ENCODE results near the gene SEMA5A. TPM values are rescaled to one million over a fixed set of nuclear protein-coding genes. Genes with fewer than 3 reads are reported as not detected.

SEMA5A gene
- total and polyA plus RNA-seq, 2 donors = 1.2 to 2.5 TPM

DNA sequence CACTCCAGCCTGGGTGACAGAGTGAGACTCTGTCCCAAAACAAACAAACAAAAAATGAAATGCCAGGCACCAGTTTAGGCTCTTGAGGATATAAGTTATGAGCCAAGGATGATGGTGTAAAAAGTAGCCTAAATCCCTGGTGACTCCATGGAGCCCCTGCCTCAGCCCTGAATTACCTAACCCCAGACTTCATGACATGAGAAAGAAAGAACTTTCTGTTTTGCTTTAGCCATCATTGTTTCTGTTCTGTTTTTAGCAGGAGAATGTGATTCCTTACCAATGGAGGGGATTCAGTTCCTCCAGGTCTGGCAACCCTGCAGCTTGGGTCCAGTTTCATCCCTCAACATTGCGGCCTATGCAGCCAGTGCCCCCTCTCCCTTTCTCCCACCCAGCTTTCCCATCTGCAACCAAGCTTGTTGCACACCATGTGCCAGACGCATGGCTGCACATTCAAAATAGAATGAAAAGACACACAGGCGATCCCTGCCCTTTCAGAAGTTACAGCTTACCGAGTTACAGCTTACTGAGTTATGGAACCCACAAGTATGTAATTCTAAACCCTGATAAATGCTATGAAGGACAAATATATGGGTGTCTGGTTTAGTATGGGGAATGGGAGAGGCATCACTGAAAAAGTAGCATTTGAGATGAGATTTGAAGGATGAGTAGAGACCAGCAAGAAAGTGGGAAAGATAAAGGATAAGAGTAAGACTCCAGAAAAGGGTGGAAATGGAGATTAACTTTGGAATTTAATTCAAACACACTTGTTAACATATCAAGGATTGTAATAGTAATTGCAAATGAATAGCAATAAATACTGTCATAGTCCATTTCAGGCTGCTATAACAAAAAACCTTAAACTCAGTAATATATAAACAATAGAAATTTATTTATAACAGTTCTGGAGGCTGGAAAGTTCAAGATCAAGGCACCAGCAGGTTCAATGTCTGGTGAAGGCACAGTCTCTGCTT is 6.0 kb upstream of the SEMA5A start:
- H3K4me3 ChIP-seq (ENCODE audit: low read length in 2 of 2) = no peak overlapping the region
- WGBS = 92% methylated on average over 4 of the region's 4 CpGs
- DNase-seq (ENCODE audit: low read depth in 6 of 9, low spot score in 9 of 9) = no peak
- no peaks in the 10 kb centered on the region for H3K4me1 ChIP-seq (ENCODE audit: control insufficient read depth in 2 of 2, insufficient read depth in 2 of 2, low read length in 2 of 2)
- no peak overlapping the region for H3K27ac ChIP-seq (ENCODE audit: low read depth in 1 of 2, low read length in 1 of 2)
- H3K27me3 ChIP-seq (ENCODE audit: control insufficient read depth in 2 of 2, insufficient read depth in 1 of 2, low read length in 1 of 2) = peaks cover 3 to 10% of the 10 kb centered on the region in 2 donors
- peaks cover 0 to 1% of the 10 kb centered on the region in 2 donors for H3K9me3 ChIP-seq (ENCODE audit: control insufficient read depth in 2 of 2, insufficient read depth in 1 of 2, low read length in 1 of 2)
- no peaks in the 10 kb centered on the region for H3K36me3 ChIP-seq (ENCODE audit: control insufficient read depth in 2 of 2, insufficient read depth in 2 of 2, low read length in 1 of 2)

DNA sequence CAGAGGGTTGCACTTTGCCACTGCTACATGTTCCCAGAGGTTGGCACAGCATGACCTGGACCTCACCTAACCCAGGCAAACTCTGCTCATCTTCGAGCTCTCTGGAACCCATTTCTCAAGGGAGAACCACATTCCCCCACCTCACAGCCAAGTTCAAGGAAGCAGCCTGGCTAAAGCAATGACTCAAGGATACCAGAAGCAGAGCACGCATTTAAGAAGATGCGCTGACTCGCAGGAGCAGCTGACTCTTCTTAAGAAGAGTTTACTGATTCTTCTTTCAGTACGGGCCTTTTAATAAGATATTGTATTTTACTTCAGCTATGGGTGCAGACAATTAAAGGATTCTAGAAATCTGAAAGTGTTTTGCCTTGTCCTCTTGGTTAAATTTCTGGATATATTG is 4.1 kb upstream of the SEMA5A start:
- Histone ChIP-seq H3K4me3 (ENCODE audit: low read length in 2 of 2) (no peak overlapping the region), H3K27ac (ENCODE audit: low read depth in 1 of 2, low read length in 1 of 2) (no peak overlapping the region), H3K4me1 (ENCODE audit: control insufficient read depth in 2 of 2, insufficient read depth in 2 of 2, low read length in 2 of 2) (peaks cover 0 to 5% of the 10 kb centered on the region in 2 donors), H3K27me3 (ENCODE audit: control insufficient read depth in 2 of 2, insufficient read depth in 1 of 2, low read length in 1 of 2) (peaks cover 22 to 26% of the 10 kb centered on the region in 2 donors), H3K36me3 (ENCODE audit: control insufficient read depth in 2 of 2, insufficient read depth in 2 of 2, low read length in 1 of 2) (no peaks in the 10 kb centered on the region), H3K9me3 (ENCODE audit: control insufficient read depth in 2 of 2, insufficient read depth in 1 of 2, low read length in 1 of 2) (peaks cover 0 to 1% of the 10 kb centered on the region in 2 donors)
- WGBS = 95% methylated on average over 5 of the region's 5 CpGs
- DNase-seq (ENCODE audit: low read depth in 6 of 9, low spot score in 9 of 9) = no peak

- H3K4me3 ChIP-seq (ENCODE audit: low read length in 2 of 2) = no peak overlapping the region
- no peaks in the 10 kb centered on the region for H3K36me3 ChIP-seq (ENCODE audit: control insufficient read depth in 2 of 2, insufficient read depth in 2 of 2, low read length in 1 of 2)
- no peak for DNase-seq (ENCODE audit: low read depth in 6 of 9, low spot score in 9 of 9)
- H3K27ac ChIP-seq (ENCODE audit: low read depth in 1 of 2, low read length in 1 of 2) = no peak overlapping the region
- peaks cover 30 to 38% of the 10 kb centered on the region in 2 donors for H3K27me3 ChIP-seq (ENCODE audit: control insufficient read depth in 2 of 2, insufficient read depth in 1 of 2, low read length in 1 of 2)
- peaks cover 0 to 1% of the 10 kb centered on the region in 2 donors for H3K9me3 ChIP-seq (ENCODE audit: control insufficient read depth in 2 of 2, insufficient read depth in 1 of 2, low read length in 1 of 2)
- H3K4me1 ChIP-seq (ENCODE audit: control insufficient read depth in 2 of 2, insufficient read depth in 2 of 2, low read length in 2 of 2) = peaks cover 0 to 5% of the 10 kb centered on the region in 2 donors
- WGBS = 72% methylated on average over 18 of the region's 18 CpGs
Measured at GRCh38 chr5:9547122-9547947, 1.5 kb upstream of the SEMA5A start.

GRCh38 chr5:9545136-9545991 is 511 bp downstream of the SEMA5A start:
- no peak overlapping the region for H3K27ac ChIP-seq (ENCODE audit: low read depth in 1 of 2, low read length in 1 of 2)
- no peak for DNase-seq (ENCODE audit: low read depth in 6 of 9, low spot score in 9 of 9)
- H3K4me3 ChIP-seq (ENCODE audit: low read length in 2 of 2) = peak overlapping the region; percentile 35 to 44
- peaks cover 0 to 5% of the 10 kb centered on the region in 2 donors for H3K4me1 ChIP-seq (ENCODE audit: control insufficient read depth in 2 of 2, insufficient read depth in 2 of 2, low read length in 2 of 2)
- WGBS = 3% methylated on average over 82 of the region's 82 CpGs
- no peaks in the 10 kb centered on the region for H3K36me3 ChIP-seq (ENCODE audit: control insufficient read depth in 2 of 2, insufficient read depth in 2 of 2, low read length in 1 of 2)
- peaks cover 30 to 38% of the 10 kb centered on the region in 2 donors for H3K27me3 ChIP-seq (ENCODE audit: control insufficient read depth in 2 of 2, insufficient read depth in 1 of 2, low read length in 1 of 2)
- peaks cover 0 to 1% of the 10 kb centered on the region in 2 donors for H3K9me3 ChIP-seq (ENCODE audit: control insufficient read depth in 2 of 2, insufficient read depth in 1 of 2, low read length in 1 of 2)

- H3K4me1 ChIP-seq (ENCODE audit: control insufficient read depth in 2 of 2, insufficient read depth in 2 of 2, low read length in 2 of 2) = peaks cover 0 to 5% of the 10 kb centered on the region in 2 donors
- peaks cover 30 to 38% of the 10 kb centered on the region in 2 donors for H3K27me3 ChIP-seq (ENCODE audit: control insufficient read depth in 2 of 2, insufficient read depth in 1 of 2, low read length in 1 of 2)
- DNase-seq (ENCODE audit: low read depth in 6 of 9, low spot score in 9 of 9) = peak in 6 of 9 donors; percentile 7 to 35 (median 26)
- 3% methylated on average over 45 of the region's 45 CpGs for WGBS
- no peaks in the 10 kb centered on the region for H3K36me3 ChIP-seq (ENCODE audit: control insufficient read depth in 2 of 2, insufficient read depth in 2 of 2, low read length in 1 of 2)
- H3K9me3 ChIP-seq (ENCODE audit: control insufficient read depth in 2 of 2, insufficient read depth in 1 of 2, low read length in 1 of 2) = peaks cover 0 to 1% of the 10 kb centered on the region in 2 donors
- H3K4me3 ChIP-seq (ENCODE audit: low read length in 2 of 2) = peak overlapping the region; percentile 35 to 44
- peak overlapping the region in 1 of 2 donors; percentile 15 for H3K27ac ChIP-seq (ENCODE audit: low read depth in 1 of 2, low read length in 1 of 2)
Measured at GRCh38 chr5:9544502-9545135, 1.3 kb downstream of the SEMA5A start.

- peaks cover 0 to 5% of the 10 kb centered on the region in 2 donors for H3K4me1 ChIP-seq (ENCODE audit: control insufficient read depth in 2 of 2, insufficient read depth in 2 of 2, low read length in 2 of 2)
- H3K9me3 ChIP-seq (ENCODE audit: control insufficient read depth in 2 of 2, insufficient read depth in 1 of 2, low read length in 1 of 2) = peaks cover 0 to 1% of the 10 kb centered on the region in 2 donors
- H3K4me3 ChIP-seq (ENCODE audit: low read length in 2 of 2) = peak overlapping the region in 1 of 2 donors; percentile 35
- peaks cover 30 to 38% of the 10 kb centered on the region in 2 donors for H3K27me3 ChIP-seq (ENCODE audit: control insufficient read depth in 2 of 2, insufficient read depth in 1 of 2, low read length in 1 of 2)
- 40% methylated on average over 6 of the region's 6 CpGs for WGBS
- no peak for DNase-seq (ENCODE audit: low read depth in 6 of 9, low spot score in 9 of 9)
- H3K27ac ChIP-seq (ENCODE audit: low read depth in 1 of 2, low read length in 1 of 2) = no peak overlapping the region
- no peaks in the 10 kb centered on the region for H3K36me3 ChIP-seq (ENCODE audit: control insufficient read depth in 2 of 2, insufficient read depth in 2 of 2, low read length in 1 of 2)
Measured at GRCh38 chr5:9544056-9544455, 1.8 kb downstream of the SEMA5A start.

DNA sequence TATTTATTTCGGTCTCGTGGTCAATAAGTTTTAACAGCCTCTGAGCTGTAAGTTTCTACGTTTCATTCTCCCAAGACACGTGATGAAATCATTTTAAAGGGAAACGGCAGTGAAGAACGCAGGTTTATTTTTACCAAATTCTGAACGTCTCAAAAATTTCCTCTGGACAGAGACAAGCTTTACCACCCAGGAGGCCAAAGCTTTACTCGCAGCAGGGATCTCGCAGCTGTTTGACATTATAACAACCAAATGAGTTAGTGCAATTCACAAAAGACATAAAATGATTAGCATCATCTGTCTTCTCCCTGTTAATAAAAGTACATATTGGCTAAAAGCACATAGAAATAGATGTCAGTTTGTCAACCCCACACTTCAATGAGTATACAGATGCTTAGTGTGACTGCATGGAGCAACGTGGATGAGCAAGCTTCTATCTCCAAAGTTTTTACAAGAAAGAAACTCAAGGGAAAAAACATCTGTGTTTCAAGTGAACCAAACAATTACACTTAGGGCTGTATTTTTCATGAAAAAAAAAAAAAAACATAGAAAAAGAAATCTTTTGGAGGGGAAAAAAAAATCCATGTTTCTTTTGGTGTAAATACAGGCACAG is 2.5 kb downstream of the SEMA5A start:
- Histone ChIP-seq H3K27me3 (ENCODE audit: control insufficient read depth in 2 of 2, insufficient read depth in 1 of 2, low read length in 1 of 2) (peaks cover 30 to 38% of the 10 kb centered on the region in 2 donors), H3K36me3 (ENCODE audit: control insufficient read depth in 2 of 2, insufficient read depth in 2 of 2, low read length in 1 of 2) (no peaks in the 10 kb centered on the region), H3K27ac (ENCODE audit: low read depth in 1 of 2, low read length in 1 of 2) (no peak overlapping the region), H3K4me3 (ENCODE audit: low read length in 2 of 2) (no peak overlapping the region), H3K4me1 (ENCODE audit: control insufficient read depth in 2 of 2, insufficient read depth in 2 of 2, low read length in 2 of 2) (peaks cover 0 to 5% of the 10 kb centered on the region in 2 donors), H3K9me3 (ENCODE audit: control insufficient read depth in 2 of 2, insufficient read depth in 1 of 2, low read length in 1 of 2) (peaks cover 0 to 1% of the 10 kb centered on the region in 2 donors)
- DNase-seq (ENCODE audit: low read depth in 6 of 9, low spot score in 9 of 9) = no peak
- 89% methylated on average over 10 of the region's 10 CpGs for WGBS

- Histone ChIP-seq H3K27ac (ENCODE audit: low read depth in 1 of 2, low read length in 1 of 2) (no peak overlapping the region), H3K4me3 (ENCODE audit: low read length in 2 of 2) (no peak overlapping the region), H3K4me1 (ENCODE audit: control insufficient read depth in 2 of 2, insufficient read depth in 2 of 2, low read length in 2 of 2) (peaks cover 0 to 5% of the 10 kb centered on the region in 2 donors), H3K9me3 (ENCODE audit: control insufficient read depth in 2 of 2, insufficient read depth in 1 of 2, low read length in 1 of 2) (no peaks in the 10 kb centered on the region), H3K36me3 (ENCODE audit: control insufficient read depth in 2 of 2, insufficient read depth in 2 of 2, low read length in 1 of 2) (no peaks in the 10 kb centered on the region), H3K27me3 (ENCODE audit: control insufficient read depth in 2 of 2, insufficient read depth in 1 of 2, low read length in 1 of 2) (peaks cover 16 to 20% of the 10 kb centered on the region in 2 donors)
- WGBS = 60% methylated on average over 7 of the region's 7 CpGs
- no peak for DNase-seq (ENCODE audit: low read depth in 6 of 9, low spot score in 9 of 9)
Measured at GRCh38 chr5:9540791-9541190, 5.1 kb downstream of the SEMA5A start.

All from thymus (tissue), 11 donors.